HG03378 (cell line): ENCODE results near the gene AKAP1.

Experiments used
- ATAC-seq: cut with Tn5 transposase; IDR thresholded peaks from one replicate; pipeline ENCODE4 v1.9.1; 2021; ENCODE audit warnings: mild to moderate bottlenecking, moderate library complexity; ENCODE audit not compliant: unreplicated experiment

AKAP1 gene

GRCh38 chr17:57084802-57085447, at the start of gene AKAP1:
TSS of gene AKAP1 (plus strand) at chr17:57085246. CDS start at chr17:57105465, 20,219 bp downstream.
- peak; percentile 68 for ATAC-seq

- ATAC-seq = no peak
These were observed 49.0 kb upstream of the AKAP1 start for GRCh38 chr17:57035971-57036481.

GRCh38 chr17:57037411-57037810, 47.6 kb upstream of the AKAP1 start:
- no peak for ATAC-seq

- ATAC-seq = no peak
These were observed 46.6 kb upstream of the AKAP1 start for GRCh38 chr17:57038486-57038885.

GRCh38 chr17:57040571-57040970, 44.5 kb upstream of the AKAP1 start:
- ATAC-seq = no peak

GRCh38 chr17:57043276-57043675, 41.8 kb upstream of the AKAP1 start:
- no peak for ATAC-seq

- no peak for ATAC-seq
These were observed 39.8 kb upstream of the AKAP1 start for GRCh38 chr17:57044976-57045867.

GRCh38 chr17:57045868-57046704, 39.0 kb upstream of the AKAP1 start:
- peak; percentile 59 for ATAC-seq

GRCh38 chr17:57046749-57047148, 38.3 kb upstream of the AKAP1 start:
- no peak for ATAC-seq

GRCh38 chr17:57048096-57048495, 37.0 kb upstream of the AKAP1 start:
- ATAC-seq = no peak

GRCh38 chr17:57050306-57050705, 34.7 kb upstream of the AKAP1 start:
- no peak for ATAC-seq

- ATAC-seq = no peak
These were observed 33.1 kb upstream of the AKAP1 start for GRCh38 chr17:57051886-57052361.

- no peak for ATAC-seq
These were observed 22.2 kb upstream of the AKAP1 start for GRCh38 chr17:57062865-57063264.

GRCh38 chr17:57067162-57067561, 17.9 kb upstream of the AKAP1 start:
- ATAC-seq = no peak

GRCh38 chr17:57067781-57068180, 17.3 kb upstream of the AKAP1 start:
- ATAC-seq = no peak

- ATAC-seq = no peak
These were observed 16.8 kb upstream of the AKAP1 start for GRCh38 chr17:57068222-57068658.

GRCh38 chr17:57068707-57069106, 16.3 kb upstream of the AKAP1 start:
- no peak for ATAC-seq

GRCh38 chr17:57071991-57072944, 12.8 kb upstream of the AKAP1 start:
- no peak for ATAC-seq

GRCh38 chr17:57073626-57074025, 11.4 kb upstream of the AKAP1 start:
- no peak for ATAC-seq

GRCh38 chr17:57075193-57075592, 9.9 kb upstream of the AKAP1 start:
- no peak for ATAC-seq
